DND-41 (cell line): ENCODE results near the gene VAC14.

ENCODE experiments used
- ATAC-seq: fragments of 200-7000 bp; cut with Tn5 transposase; 3 replicates; pipeline ENCODE4 v1.9.1; 2021; ENCODE audit warnings: low read depth; ENCODE audit not compliant: insufficient read depth
- DNase-seq: peaks from one replicate; pipeline ENCODE4 v3.0.0-alpha.2; 2020
- H2AFZ ChIP-seq: 2 replicates; pipeline ENCODE4 v1.6.0; 2012; ENCODE audit warnings: low read depth, low read length
- H3K27ac ChIP-seq: 2 replicates; pipeline ENCODE4 v1.5.1; 2012; ENCODE audit warnings: low read length, inconsistent platforms
- H3K27me3 ChIP-seq: fragments of 200-600 bp; sonication (generic); 2 replicates; pipeline ENCODE4 v1.6.0; 2012; ENCODE audit warnings: low read length, mild to moderate bottlenecking, inconsistent platforms; ENCODE audit not compliant: insufficient read depth, poor library complexity
- H3K36me3 ChIP-seq: 2 replicates; pipeline ENCODE4 v1.5.1; 2012; ENCODE audit warnings: low read length, inconsistent platforms; ENCODE audit not compliant: insufficient read depth
- H3K4me1 ChIP-seq: 2 replicates; pipeline ENCODE4 v1.5.1; 2012; ENCODE audit warnings: mild to moderate bottlenecking, low read length; ENCODE audit not compliant: insufficient read depth
- H3K4me2 ChIP-seq: 2 replicates; pipeline ENCODE4 v1.6.0; 2012; ENCODE audit warnings: mild to moderate bottlenecking, moderate library complexity, low read length, inconsistent platforms; ENCODE audit not compliant: insufficient read depth
- H3K4me3 ChIP-seq, 2 experiments: fragments of 200-600 bp in 1 of 2; shearing (Covaris generic) in 1 of 2; 2 replicates each; pipeline ENCODE4 v1.5.1; 2012 to 2016; ENCODE audit warnings: inconsistent platforms in 2 of 2, low read length in 2 of 2, mild to moderate bottlenecking in 2 of 2, low read depth in 1 of 2, moderate library complexity in 1 of 2
- H3K79me2 ChIP-seq: 2 replicates; pipeline ENCODE4 v1.6.0; 2012; ENCODE audit warnings: low read length, inconsistent platforms; ENCODE audit not compliant: insufficient read depth
- H3K9ac ChIP-seq: 2 replicates; pipeline ENCODE4 v1.6.0; 2012; ENCODE audit warnings: low read depth, mild to moderate bottlenecking, inconsistent platforms, low read length, moderate library complexity
- H3K9me3 ChIP-seq: 2 replicates; pipeline ENCODE4 v1.5.1; 2012; ENCODE audit warnings: low read length, moderate library complexity, mild to moderate bottlenecking, inconsistent platforms; ENCODE audit not compliant: insufficient read depth, severe bottlenecking
- H4K20me1 ChIP-seq: 2 replicates; pipeline ENCODE4 v1.6.0; 2012; ENCODE audit warnings: low read length; ENCODE audit not compliant: insufficient read depth
- CTCF ChIP-seq: IDR thresholded peaks from 2 replicates; pipeline ENCODE4 v1.5.1; 2012; ENCODE audit warnings: borderline replicate concordance, low read length, moderate library complexity, mild to moderate bottlenecking; ENCODE audit not compliant: poor library complexity, severe bottlenecking; ENCODE audit errors: extremely low read depth
- EZH2 ChIP-seq: IDR thresholded peaks from 3 replicates; pipeline ENCODE4 v1.6.1; 2012; ENCODE audit warnings: borderline replicate concordance, low read depth, mild to moderate bottlenecking, moderate library complexity, low read length, inconsistent platforms; ENCODE audit not compliant: severe bottlenecking

VAC14 gene

GRCh38 chr16:70653809-70654771 is 146.9 kb downstream of the VAC14 start:
- ATAC-seq (peak; percentile 93), DNase-seq (peak; percentile 83)
- H3K36me3 ChIP-seq = no peaks in the 10 kb centered on the region
- H3K4me3 ChIP-seq = no peak overlapping the region
- no peaks in the 10 kb centered on the region for H4K20me1 ChIP-seq
- H3K9ac ChIP-seq = peak overlapping the region; percentile 34; the same call in 1 of the 2 replicates
- H3K27ac ChIP-seq = no peak overlapping the region
- H3K4me2 ChIP-seq = peak overlapping the region; percentile 54
- no peaks in the 10 kb centered on the region for H3K79me2 ChIP-seq
- H3K4me1 ChIP-seq = peaks cover 6% of the 10 kb centered on the region
- no peaks in the 10 kb centered on the region for H3K9me3 ChIP-seq
- TF ChIP-seq CTCF (peak; percentile 97), EZH2 (no peak)
- H2AFZ ChIP-seq = peak overlapping the region; percentile 90
- H3K27me3 ChIP-seq = no peaks in the 10 kb centered on the region

GRCh38 chr16:70653406-70653805 is 147.6 kb downstream of the VAC14 start:
- peak; percentile 27; the same call in 1 of the 3 replicates for ATAC-seq
- no peak overlapping the region for H2AFZ ChIP-seq

GRCh38 chr16:70652322-70652721 is 148.6 kb downstream of the VAC14 start:
- Histone ChIP-seq H3K27ac (no peak overlapping the region), H3K4me3 (no peak overlapping the region), H4K20me1 (no peaks in the 10 kb centered on the region), H3K27me3 (no peaks in the 10 kb centered on the region), H3K79me2 (no peaks in the 10 kb centered on the region), H3K4me1 (peaks cover 6% of the 10 kb centered on the region), H2AFZ (no peak overlapping the region), H3K36me3 (no peaks in the 10 kb centered on the region), H3K9me3 (no peaks in the 10 kb centered on the region), H3K9ac (no peak overlapping the region), H3K4me2 (no peak overlapping the region)
- TF ChIP-seq EZH2 (no peak), CTCF (no peak)
- DNase-seq (no peak), ATAC-seq (no peak)

More at GRCh38 chr16:70653406-70653805, 147.6 kb downstream of the VAC14 start:
- Histone ChIP-seq H3K4me3 (no peak overlapping the region), H3K27me3 (no peaks in the 10 kb centered on the region), H4K20me1 (no peaks in the 10 kb centered on the region), H3K4me1 (peaks cover 6% of the 10 kb centered on the region), H3K9me3 (no peaks in the 10 kb centered on the region), H3K36me3 (no peaks in the 10 kb centered on the region), H3K4me2 (no peak overlapping the region), H3K79me2 (no peaks in the 10 kb centered on the region), H3K27ac (no peak overlapping the region), H3K9ac (no peak overlapping the region)
- TF ChIP-seq EZH2 = no peak
- no peak for TF ChIP-seq CTCF
- no peak for DNase-seq
